NCI-H1092 treated with DMSO at 0.1 percent for 48 hours (cell line): ENCODE measurements around the gene SNX10.

ENCODE experiments used
- DNase-seq: peaks from one replicate; lab custom pipeline; 2025; lab: John Stamatoyannopoulos, UW

SNX10 gene

DNA sequence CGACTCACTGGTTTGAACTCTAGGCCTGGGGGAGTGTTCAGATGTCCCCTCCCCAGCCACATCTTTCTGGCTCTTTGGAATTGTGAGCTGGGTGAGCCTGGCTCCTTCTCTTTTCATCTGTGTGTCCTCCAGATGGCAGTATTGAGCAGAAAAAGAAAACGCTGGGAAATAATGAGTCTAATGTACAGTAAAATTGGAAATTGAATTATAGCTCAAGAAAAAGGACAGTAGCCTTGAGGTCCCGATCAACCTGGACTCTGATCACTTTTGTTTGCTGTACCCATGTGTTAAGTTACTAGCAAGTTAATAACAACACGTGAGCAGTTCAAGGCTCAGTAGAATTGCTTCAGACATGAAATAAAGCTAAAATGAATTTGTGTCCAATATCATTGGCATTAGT is 77.9 kb downstream of the SNX10 start:
- DNase-seq = peak; percentile 76

GRCh38 chr7:26370011-26370410 is 78.3 kb downstream of the SNX10 start:
- peak; percentile 22 for DNase-seq

- peak; percentile 50 for DNase-seq
Observed at GRCh38 chr7:26372249-26372648, 80.6 kb downstream of the SNX10 start.

GRCh38 chr7:26372704-26373103 is 81.0 kb downstream of the SNX10 start:
- peak; percentile 50 for DNase-seq

- DNase-seq = peak; percentile 55
Observed at GRCh38 chr7:26374647-26375373, 83.1 kb downstream of the SNX10 start.

DNA sequence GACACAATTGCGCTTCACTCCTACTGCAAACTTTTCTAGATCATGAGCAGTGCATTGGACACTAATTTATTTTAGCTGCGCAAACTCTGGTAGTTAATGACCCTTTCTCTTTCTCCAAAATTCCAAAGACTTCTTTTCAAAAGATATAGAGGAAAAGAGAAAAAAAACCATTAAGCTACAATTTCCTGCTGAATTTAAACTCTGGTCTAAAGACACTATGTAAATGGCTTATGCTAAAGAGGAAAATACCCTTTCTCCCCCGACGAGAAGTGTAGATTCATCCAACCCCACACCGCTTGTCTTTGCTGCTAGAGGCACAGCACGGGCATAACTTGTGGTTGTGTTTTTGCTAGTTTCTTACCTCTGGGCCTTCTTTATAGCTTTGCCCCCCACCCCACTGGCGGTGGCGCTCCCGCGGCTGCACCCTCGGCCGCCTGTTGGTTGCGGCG is 84.1 kb downstream of the SNX10 start:
- DNase-seq = peak; percentile 87

- peak; percentile 91 for DNase-seq
Observed at GRCh38 chr7:26376175-26376917, 84.7 kb downstream of the SNX10 start.

DNA sequence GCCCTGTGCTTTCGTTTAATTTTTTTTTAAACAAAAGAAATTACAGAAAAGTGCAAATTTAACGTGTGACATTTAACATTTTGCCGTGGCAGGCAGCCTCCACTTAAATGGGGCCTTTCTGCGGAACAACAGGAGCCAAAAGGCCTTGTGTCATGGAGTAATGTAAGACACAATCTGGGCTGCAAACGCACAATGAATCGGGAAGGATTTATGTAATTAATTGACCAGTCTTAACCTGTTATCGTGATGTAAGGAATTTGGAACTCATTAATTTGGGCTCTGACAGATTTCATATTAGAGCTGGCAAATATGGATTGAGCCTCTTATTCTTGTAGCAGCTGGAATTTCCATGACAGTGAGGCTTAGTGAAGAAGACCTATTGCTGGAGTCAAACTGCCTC is 86.4 kb downstream of the SNX10 start:
- no peak for DNase-seq

GRCh38 chr7:26379711-26380110 is 88.0 kb downstream of the SNX10 start:
- peak; percentile 21 for DNase-seq

- no peak for DNase-seq
Observed at GRCh38 chr7:26381476-26382353, 90.1 kb downstream of the SNX10 start.

DNA sequence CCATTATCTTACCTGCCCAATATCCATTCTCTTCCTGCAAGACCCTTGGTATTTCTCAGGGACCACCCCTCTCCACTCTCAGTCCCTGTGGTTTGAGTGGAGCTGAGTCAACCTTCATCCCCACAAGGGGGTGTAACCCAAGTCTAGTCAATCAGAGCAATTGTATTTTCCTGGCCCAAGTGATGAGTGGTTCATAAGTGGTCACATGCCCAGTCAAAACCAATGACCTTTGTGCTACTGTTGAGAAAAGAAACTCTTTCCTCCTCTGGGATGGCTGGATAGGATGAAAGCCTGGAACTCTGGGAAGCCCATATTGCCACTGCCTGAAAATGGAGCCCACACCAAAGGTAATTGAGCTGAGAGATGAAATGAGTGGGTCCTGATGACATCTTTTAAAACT is 93.6 kb downstream of the SNX10 start:
- DNase-seq = no peak

- no peak for DNase-seq
Observed at GRCh38 chr7:26387731-26388130, 96.1 kb downstream of the SNX10 start.

DNA sequence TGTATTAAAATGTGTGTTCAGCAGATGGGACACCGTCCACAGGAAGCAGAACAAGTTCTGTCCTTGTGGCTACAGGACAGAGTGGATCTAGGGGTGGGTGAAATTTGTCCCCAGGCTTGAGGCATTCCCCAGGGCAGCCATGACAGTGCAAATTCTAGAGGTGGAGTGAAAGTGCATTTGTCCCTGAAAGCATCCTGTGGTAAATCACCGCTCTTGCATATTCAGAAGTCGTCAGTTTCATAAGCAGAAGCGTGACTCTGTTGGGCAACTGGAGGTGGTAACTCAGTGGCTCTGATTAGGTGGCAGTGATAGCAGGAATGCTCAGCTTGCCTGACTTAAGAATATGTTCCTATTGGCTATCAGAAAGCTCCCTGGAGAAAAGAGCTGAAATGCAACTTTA is 96.6 kb downstream of the SNX10 start:
- no peak for DNase-seq

- DNase-seq = no peak
Observed at GRCh38 chr7:26390016-26390415, 98.4 kb downstream of the SNX10 start.

DNA sequence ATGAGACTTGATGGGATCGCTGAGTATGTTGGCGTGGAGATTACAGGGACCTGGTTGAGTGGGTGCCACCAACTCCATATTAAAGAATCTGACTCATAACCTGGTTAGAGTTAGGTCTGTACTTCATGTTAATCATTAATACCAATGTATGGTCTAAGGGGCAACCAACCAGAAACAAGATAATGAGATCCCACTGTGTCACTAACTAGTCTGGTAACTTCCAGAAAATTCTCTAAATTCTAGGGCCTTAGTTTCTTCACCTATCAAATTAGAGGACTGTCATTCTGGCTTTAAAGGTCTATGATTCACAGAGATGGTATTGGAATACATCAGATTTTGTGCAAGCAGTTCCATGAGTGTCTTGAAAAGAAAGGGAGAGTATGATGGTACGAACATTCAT is 102.2 kb downstream of the SNX10 start:
- no peak for DNase-seq

DNA sequence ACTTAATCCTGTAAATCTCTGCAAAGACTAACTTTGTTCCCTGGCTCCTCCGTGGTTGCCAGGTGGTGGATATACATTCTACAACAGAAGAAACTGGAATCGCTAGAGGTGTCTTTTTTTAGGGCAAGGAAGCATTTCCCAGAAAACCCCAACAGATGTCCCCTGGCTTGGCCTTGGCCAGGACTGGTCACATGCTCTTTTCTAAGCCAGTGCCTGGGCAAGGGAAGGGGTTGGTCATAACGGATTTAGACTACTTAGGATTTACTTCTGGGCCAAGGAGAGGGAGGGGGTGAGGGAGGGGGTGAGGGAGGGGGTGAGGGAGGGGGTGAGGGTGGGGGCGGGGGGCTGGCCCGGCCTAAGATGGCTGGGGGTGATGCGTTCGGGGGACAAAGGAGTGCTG is 105.7 kb downstream of the SNX10 start:
- DNase-seq = no peak

- peak; percentile 34 for DNase-seq
Observed at GRCh38 chr7:26397796-26398426, 106.2 kb downstream of the SNX10 start.

DNA sequence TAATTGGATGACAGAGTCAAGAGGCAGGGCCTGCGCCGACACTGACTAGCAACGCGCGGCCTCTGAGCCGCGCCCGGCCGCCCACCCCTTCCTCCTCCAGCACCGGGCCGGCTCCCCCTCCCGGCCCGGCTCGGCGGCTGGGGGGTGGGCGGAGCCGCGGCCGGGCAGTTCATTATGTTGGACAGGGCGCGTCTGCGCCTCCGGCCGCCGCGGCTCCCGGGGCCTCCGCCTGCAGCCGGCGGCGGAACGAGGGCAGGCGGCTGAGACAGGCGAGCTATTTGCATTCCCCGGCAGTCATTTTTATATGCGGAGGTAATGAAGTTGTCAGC is 106.7 kb downstream of the SNX10 start:
- DNase-seq = peak; percentile 71

GRCh38 chr7:26398756-26399509 is 107.3 kb downstream of the SNX10 start:
- DNase-seq = peak; percentile 71

- no peak for DNase-seq
Observed at GRCh38 chr7:26399736-26400135, 108.1 kb downstream of the SNX10 start.

- DNase-seq = no peak
Observed at GRCh38 chr7:26403640-26404039, 112.0 kb downstream of the SNX10 start.
